NAMALWA (cell line): ENCODE measurements around the gene LBP.
"Not testable (repeated sequence)": the region's sequence is repeated elsewhere in the genome, so short reads cannot be mapped to it uniquely, and the experiment has no call there.

Experiments used
- DNase-seq: peaks from one replicate; pipeline ENCODE4 v3.0.0-alpha.2; 2015; ENCODE audit warnings: low spot score

The LBP gene, protein sequence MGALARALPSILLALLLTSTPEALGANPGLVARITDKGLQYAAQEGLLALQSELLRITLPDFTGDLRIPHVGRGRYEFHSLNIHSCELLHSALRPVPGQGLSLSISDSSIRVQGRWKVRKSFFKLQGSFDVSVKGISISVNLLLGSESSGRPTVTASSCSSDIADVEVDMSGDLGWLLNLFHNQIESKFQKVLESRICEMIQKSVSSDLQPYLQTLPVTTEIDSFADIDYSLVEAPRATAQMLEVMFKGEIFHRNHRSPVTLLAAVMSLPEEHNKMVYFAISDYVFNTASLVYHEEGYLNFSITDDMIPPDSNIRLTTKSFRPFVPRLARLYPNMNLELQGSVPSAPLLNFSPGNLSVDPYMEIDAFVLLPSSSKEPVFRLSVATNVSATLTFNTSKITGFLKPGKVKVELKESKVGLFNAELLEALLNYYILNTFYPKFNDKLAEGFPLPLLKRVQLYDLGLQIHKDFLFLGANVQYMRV

GRCh38 chr20:38346247-38346651 is at the start of gene LBP:
TSS of gene LBP (plus strand) at chr20:38346482. CDS start at chr20:38346517, 35 bp downstream.
- DNase-seq = no peak

DNA sequence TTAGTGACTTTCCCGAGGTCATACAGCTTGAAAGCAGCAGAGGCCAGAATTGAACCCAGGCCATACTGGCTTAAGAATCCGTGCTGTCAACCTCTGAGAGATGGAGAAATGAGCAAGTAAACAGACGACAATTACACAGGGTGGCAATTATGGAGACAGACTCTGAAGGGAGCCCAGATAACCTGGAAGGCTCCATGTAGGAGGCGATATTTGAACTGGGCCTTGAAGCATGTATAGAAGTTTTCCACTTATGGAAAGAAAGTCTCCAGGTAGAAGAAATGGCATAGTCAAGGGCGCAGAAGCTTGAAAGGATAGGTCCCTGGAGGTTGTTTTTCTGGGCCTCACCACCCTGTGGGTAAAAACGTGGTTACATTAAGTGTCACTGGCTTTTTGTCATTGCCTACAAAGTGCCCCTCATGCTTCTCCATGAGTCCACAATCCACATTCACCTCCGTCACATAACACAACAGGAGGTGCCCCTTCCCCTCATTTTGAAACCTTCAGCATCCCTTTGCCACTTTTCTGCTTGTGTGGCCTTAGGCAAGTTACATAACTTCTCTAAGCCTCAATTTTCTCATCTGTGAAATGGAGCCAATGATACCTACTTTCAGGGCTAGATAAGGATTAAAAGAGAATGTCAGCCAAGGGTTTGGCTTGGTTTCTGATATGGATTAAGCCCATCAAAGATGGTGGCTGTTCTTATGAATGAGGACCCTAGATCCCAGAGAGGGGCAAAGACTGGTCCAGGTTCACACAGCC is 48.2 kb upstream of the LBP start:
- no peak for DNase-seq

- DNase-seq = no peak
Observed at GRCh38 chr20:38298768-38299288, 47.5 kb upstream of the LBP start.

GRCh38 chr20:38299963-38300362 is 46.3 kb upstream of the LBP start:
- no peak for DNase-seq

GRCh38 chr20:38300438-38300837 is 45.8 kb upstream of the LBP start:
- DNase-seq = no peak

DNA sequence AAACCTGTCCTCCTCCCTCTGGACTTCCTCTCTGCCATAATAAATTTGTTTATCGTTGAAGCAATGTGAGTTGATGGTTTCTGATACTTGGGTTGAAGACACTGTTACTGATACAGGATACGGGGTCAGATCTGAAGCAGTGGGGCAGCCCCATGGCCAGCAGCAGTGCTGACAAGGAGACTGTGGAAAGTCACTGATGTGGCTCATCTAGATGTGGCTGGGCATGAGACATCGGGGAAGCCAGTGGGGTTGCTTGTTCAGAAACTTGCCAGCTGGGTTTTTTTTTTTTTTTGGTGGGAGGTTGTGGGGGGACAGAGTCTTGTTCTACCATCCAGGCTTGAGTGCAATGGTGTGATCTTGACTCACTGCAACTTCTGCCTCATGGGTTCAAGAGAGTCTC is 45.0 kb upstream of the LBP start:
- no peak for DNase-seq

DNA sequence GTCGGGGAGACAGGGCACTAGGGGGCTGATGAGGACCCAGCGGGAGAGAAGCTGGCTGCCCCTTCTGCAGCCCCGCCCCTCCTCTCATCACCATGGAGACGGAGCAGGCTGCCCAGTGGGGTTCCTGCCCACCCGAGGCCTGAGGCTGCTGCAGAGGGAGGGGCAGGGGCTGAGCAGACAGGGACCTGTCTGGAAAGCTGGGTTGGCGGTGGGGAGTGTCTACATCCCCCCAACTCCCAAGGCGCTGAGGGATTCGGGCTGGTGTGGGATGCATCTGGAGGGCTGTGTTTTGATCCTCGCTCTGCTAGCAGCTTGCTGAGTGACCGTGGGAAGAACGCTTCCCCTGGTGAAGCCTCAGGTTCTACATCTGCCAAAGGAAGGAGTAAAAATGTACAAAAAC is 43.5 kb upstream of the LBP start:
- no peak for DNase-seq

DNA sequence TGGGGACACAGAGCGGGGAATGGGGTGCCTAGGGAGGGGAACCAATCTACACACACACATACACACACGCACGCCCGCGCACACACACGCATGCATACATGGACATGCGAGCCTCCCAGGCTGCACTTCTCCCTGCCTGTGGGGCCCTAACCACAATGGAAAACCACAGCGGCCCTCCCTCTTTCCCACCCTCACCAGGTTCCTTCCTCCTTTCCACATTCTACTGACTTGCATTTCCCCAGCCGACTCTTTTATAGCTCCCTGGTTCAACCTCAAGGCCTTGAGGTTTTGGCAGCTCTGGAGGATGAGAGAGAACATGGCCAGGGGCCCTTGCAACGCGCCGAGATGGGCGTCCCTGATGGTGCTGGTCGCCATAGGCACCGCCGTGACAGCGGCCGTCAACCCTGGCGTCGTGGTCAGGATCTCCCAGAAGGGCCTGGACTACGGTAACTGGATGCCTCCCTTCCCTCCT is 42.3 kb upstream of the LBP start, which contains the start of gene BPI:
Gene BPI (plus strand): TSS at position 249 of the 472 bp plus-strand sequence. CDS start 68 bp downstream, at position 317.
- no peak for DNase-seq

DNA sequence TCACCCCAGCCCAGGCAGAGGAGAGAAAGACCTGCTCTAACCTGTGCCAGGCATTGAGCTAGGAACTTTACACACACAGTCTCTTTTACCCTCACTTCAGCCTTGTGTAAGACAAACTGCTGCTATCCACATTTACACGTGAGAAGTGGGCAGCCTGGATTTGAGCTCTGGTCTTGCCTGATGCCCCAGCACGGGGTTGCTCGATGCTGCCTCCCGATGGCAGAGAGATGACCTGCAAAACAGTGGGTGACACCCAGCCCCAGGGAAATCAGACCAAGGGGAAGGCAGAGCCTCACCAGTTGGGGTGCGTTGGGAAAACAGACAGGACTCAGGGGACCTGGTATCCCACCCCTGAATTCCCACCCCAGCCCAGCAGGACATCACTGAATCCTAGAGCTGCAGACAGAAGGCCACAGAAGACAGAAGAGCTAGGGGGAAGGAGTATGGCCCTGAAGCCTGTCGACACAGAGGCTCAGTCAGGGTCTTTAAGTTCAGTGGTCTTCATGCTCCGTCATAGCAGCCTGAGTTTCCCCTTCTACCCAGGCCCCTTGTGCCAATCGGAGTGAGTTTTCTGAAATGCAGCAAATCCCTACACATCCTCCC is 41.3 kb upstream of the LBP start:
- DNase-seq = peak; percentile 59

DNA sequence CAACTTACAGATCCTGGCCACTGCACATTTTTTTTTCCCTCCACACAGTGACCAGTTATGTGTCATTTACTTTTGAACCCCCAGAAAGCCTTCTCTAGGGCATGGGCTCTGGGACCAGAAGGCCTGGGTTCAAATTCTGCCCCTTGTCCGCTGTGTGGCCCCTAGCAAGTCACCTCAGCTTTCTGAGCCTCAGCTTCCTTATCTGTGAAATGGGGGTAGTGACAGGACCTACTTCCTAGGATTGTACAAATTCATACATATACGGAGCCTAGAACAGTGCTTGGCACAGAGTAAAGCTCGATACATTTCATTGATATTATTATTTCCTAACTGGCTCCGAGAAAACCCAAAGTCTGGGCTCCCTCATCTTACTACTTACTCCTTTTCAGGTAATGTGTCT is 40.7 kb upstream of the LBP start:
- no peak for DNase-seq

- no peak for DNase-seq
Observed at GRCh38 chr20:38306379-38306778, 39.9 kb upstream of the LBP start.

GRCh38 chr20:38307371-38308046 is 38.8 kb upstream of the LBP start:
- DNase-seq = no peak

DNA sequence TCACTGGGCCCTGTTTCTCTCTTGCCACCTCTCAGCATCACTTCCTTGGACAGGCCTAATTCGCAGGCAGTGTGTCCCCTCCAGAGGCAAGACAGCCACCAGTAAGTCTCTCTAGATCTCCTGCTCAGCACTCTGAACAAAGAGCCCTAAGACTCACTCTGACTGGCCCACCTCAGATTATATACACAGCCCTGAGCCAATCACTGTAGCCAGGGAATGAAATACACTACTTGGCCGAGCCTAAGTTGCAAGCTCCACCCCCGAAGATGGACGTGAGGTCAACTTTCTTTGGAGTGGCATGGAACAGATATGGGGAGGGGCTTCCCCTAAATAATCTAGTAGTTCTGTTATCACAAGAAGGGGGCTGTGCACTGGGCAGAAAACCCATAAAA is 38.2 kb upstream of the LBP start:
- DNase-seq = no peak

DNA sequence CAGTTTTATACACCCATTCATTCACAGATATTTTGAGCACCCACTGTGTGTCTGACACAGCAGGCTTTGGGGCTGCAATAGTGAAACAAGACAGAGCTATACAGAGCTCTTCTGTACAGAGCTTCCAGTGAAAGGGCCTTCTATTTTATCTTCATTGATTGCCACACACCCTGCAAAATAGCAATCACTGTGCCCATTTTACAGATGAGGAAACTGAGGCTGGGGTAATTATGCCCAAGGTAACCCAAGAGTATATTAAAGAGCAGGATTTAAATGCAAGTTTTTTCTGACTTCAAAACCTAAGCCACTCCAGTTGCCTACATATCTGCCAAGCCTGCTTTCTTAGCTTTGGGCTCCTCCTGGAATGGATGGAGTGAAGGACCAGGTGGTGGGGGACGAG is 37.8 kb upstream of the LBP start:
- DNase-seq = no peak

- DNase-seq = no peak
Observed at GRCh38 chr20:38311091-38311490, 35.2 kb upstream of the LBP start.

GRCh38 chr20:38311491-38311890 is 34.8 kb upstream of the LBP start:
- DNase-seq = no peak

GRCh38 chr20:38313676-38314075 is 32.6 kb upstream of the LBP start:
- no peak for DNase-seq

GRCh38 chr20:38314350-38314749 is 31.9 kb upstream of the LBP start:
- not testable (repeated sequence) for DNase-seq

DNA sequence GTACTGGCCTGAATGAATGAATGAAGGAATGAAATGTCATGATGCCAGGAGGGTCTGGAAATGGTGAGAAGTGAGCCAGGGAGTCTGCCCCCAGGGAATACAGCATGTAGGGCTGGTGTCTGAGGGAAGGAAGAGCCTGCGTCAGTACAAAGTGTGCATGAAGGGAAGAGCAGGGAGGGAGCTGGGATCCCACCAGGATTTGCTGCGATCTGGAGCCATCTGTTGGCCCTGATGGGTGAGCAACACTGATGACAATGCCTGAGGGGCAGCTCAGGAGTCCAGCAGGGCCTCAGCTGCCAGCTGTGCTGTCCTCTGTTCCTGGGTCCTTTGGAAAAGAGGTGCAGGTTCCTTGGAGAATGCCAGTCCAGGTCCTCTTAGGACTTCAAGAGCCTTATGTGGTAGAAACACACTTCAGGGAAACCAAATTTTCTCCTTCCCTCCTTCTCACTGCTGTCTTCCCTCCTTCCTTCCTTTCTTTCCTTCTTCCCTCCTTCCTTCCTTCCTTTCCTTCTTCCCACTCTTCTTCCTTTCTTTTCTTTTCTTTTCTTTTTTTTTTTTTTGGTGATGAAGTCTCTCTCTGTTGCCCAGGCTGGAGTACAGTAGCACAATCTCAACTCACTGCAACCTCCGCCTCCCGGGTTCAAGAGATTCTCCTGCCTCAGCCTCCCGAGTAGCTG is 30.9 kb upstream of the LBP start:
- DNase-seq = no peak

DNA sequence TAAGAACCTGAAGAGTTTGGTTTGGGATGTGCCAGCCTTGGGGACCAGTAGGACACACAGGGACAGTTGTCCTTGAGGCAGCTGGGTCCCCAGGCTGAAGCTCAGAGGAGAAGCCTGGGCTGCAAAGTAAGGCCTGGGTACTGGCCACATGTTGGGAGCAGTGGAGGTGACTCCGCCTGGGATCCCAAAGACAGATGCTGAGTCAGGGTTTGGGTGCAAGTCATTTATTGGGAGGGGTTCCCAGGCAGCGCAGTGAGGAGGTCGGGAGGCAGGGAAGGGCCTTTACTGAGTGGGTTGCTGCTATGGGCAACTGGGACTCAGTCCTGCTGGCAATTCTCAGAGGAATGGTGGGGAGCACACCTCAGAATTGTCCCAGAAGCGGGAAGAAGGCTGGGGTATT is 29.9 kb upstream of the LBP start:
- no peak for DNase-seq

GRCh38 chr20:38317422-38317821 is 28.9 kb upstream of the LBP start:
- no peak for DNase-seq
